ENCODE results near the gene ACTL7B.

DNA sequence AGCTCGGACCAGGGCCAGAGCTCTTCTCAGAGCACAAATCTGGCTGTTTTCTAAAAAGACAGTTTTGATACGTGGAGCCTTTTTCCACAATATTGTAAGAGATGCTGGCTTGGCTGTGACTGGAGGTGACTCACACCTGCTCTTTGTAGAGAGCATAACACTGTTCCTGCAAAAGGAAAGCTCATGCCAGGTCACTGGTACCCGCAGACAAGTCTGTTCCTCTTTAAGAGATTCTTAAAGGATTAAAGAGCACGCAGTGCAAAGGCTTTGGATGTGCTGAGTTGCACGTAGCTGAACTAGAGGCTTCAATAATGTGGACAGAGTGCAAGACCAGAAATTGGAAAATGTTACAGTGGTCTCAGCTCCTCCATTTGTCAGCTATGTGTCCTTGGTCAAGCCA lies 19.0 kb downstream of the ACTL7B start:
- no peak for TF ChIP-seq POLR2A (IDR thresholded peaks at IDR 0.05; ENCODE audit: low read length)
- no peak for TF ChIP-seq GATA1 (IDR thresholded peaks at IDR 0.05; ENCODE audit: low read depth, low read length)

Measured in erythroblast (primary cell).